Activated naive CD8-positive, alpha-beta T cell treated with anti-CD3 and anti-CD28 coated beads, Interleukin-2, amount 10 ng/mL, durations not matched to agents 7 days and 5 days (primary cell): ENCODE results near the gene LYRM1. TPM values are rescaled to one million over a fixed set of nuclear protein-coding genes. Genes with fewer than 3 reads are reported as not detected.

Experiments
- ATAC-seq: fragments of 150-1000 bp; cut with Tn5 transposase; one replicate; pipeline ENCODE4 v1.10.0; 2021; ENCODE audit warnings: low read depth, moderate library complexity
- POLR2A ChIA-PET: fragments of 350-600 bp; sonication (Branson Sonifier 250); formaldehyde crosslinking; loops from one replicate; lab custom pipeline; 2021; ENCODE audit warnings: antibody characterized with exemption; lab: Charles Lee
- DNase-seq: peaks from one replicate; pipeline ENCODE4 v3.0.0; 2021
- H3K27ac Mint-ChIP-seq: one replicate; pipeline ENCODE4 v1.8.0; 2022; ENCODE audit warnings: mild to moderate bottlenecking, mixed read lengths
- H3K27me3 Mint-ChIP-seq: one replicate; pipeline ENCODE4 v1.8.0; 2022; ENCODE audit warnings: mild to moderate bottlenecking, moderate library complexity, mixed read lengths
- H3K36me3 Mint-ChIP-seq: one replicate; pipeline ENCODE4 v1.8.0; 2021; ENCODE audit warnings: mild to moderate bottlenecking, mixed read lengths
- H3K4me1 Mint-ChIP-seq: one replicate; pipeline ENCODE4 v1.8.0; 2021; ENCODE audit warnings: mixed read lengths
- H3K4me3 Mint-ChIP-seq: one replicate; pipeline ENCODE4 v1.8.0; 2022; ENCODE audit warnings: mild to moderate bottlenecking, moderate library complexity, mixed read lengths
- H3K9me3 Mint-ChIP-seq: one replicate; pipeline ENCODE4 v1.8.0; 2021; ENCODE audit warnings: mixed read lengths
- total RNA-seq, 2 experiments: library from RNA; stranded (reverse); gene quantifications; one replicate each; pipeline ENCODE4 v1.2.3, GENCODE V29; 2021

Gene LYRM1
- total RNA-seq, 2 experiments from 2014 or later, result 24.9 to 26.9 TPM

- DNase-seq (no peak), ATAC-seq (no peak)
- Mint-ChIP-seq H3K27ac (peak overlapping the region; percentile 18), H3K36me3 (peaks cover 41% of the 10 kb centered on the region), H3K9me3 (no peaks in the 10 kb centered on the region), H3K4me3 (no peak overlapping the region), H3K4me1 (peaks cover 45% of the 10 kb centered on the region), H3K27me3 (no peaks in the 10 kb centered on the region)
- POLR2A ChIA-PET, result interaction anchor here (0.8 to 1.3 kb wide), 2 partner anchors 9 to 35 kb away, joined by 4 to 5 read pairs; partner anchors contain the start of genes DCUN1D3 and LYRM1
Observed at GRCh38 chr16:20865420-20866131, 35.0 kb upstream of the LYRM1 start.

GRCh38 chr16:20866145-20866772, 34.3 kb upstream of the LYRM1 start:
- peaks cover 40% of the 10 kb centered on the region for H3K36me3 Mint-ChIP-seq
- no peaks in the 10 kb centered on the region for H3K9me3 Mint-ChIP-seq
- peaks cover 46% of the 10 kb centered on the region for H3K4me1 Mint-ChIP-seq
- ATAC-seq (no peak), DNase-seq (no peak)
- peak overlapping the region; percentile 31 for H3K27ac Mint-ChIP-seq
- no peaks in the 10 kb centered on the region for H3K27me3 Mint-ChIP-seq
- no peak overlapping the region for H3K4me3 Mint-ChIP-seq
- POLR2A ChIA-PET, result interaction anchor here (1.3 kb wide), 1 partner anchor 34 kb away, joined by 4 read pairs; the partner anchor contains the start of genes DCUN1D3 and LYRM1

- no peaks in the 10 kb centered on the region for H3K27me3 Mint-ChIP-seq
- POLR2A ChIA-PET, result no interaction called here
- DNase-seq (no peak), ATAC-seq (no peak)
- no peak overlapping the region for H3K27ac Mint-ChIP-seq
- H3K36me3 Mint-ChIP-seq, result peaks cover 41% of the 10 kb centered on the region
- H3K4me3 Mint-ChIP-seq, result no peak overlapping the region
- peaks cover 51% of the 10 kb centered on the region for H3K4me1 Mint-ChIP-seq
- H3K9me3 Mint-ChIP-seq, result no peaks in the 10 kb centered on the region
Observed at GRCh38 chr16:20866801-20867200, 33.8 kb upstream of the LYRM1 start.

GRCh38 chr16:20867585-20867984, 33.0 kb upstream of the LYRM1 start:
- Mint-ChIP-seq H3K9me3 (no peaks in the 10 kb centered on the region), H3K36me3 (peaks cover 38% of the 10 kb centered on the region), H3K27ac (no peak overlapping the region), H3K4me3 (no peak overlapping the region), H3K4me1 (peaks cover 56% of the 10 kb centered on the region), H3K27me3 (no peaks in the 10 kb centered on the region)
- DNase-seq (no peak), ATAC-seq (no peak)
- POLR2A ChIA-PET, result interaction anchor here (1.4 kb wide), 1 partner anchor 17 kb away, joined by 3 read pairs; no protein-coding TSS in a partner anchor

GRCh38 chr16:20868890-20869289, 31.7 kb upstream of the LYRM1 start:
- Mint-ChIP-seq H3K9me3 (no peaks in the 10 kb centered on the region), H3K27ac (peak overlapping the region; percentile 6), H3K27me3 (no peaks in the 10 kb centered on the region), H3K4me1 (peaks cover 65% of the 10 kb centered on the region), H3K4me3 (no peak overlapping the region), H3K36me3 (peaks cover 35% of the 10 kb centered on the region)
- POLR2A ChIA-PET, result interaction anchor here (1.4 kb wide), 1 partner anchor 19 kb away, joined by 3 read pairs; no protein-coding TSS in a partner anchor
- ATAC-seq, result no peak
- DNase-seq, result no peak

GRCh38 chr16:20870122-20870820, 30.3 kb upstream of the LYRM1 start:
- DNase-seq, result no peak
- peaks cover 69% of the 10 kb centered on the region for H3K4me1 Mint-ChIP-seq
- H3K36me3 Mint-ChIP-seq, result peaks cover 30% of the 10 kb centered on the region
- no peaks in the 10 kb centered on the region for H3K9me3 Mint-ChIP-seq
- no peaks in the 10 kb centered on the region for H3K27me3 Mint-ChIP-seq
- ATAC-seq, result no peak
- H3K27ac Mint-ChIP-seq, result no peak overlapping the region
- H3K4me3 Mint-ChIP-seq, result no peak overlapping the region
- POLR2A ChIA-PET, result interaction anchor here (0.8 kb wide), 1 partner anchor 33 kb away, joined by 4 read pairs; no protein-coding TSS in a partner anchor

- H3K27me3 Mint-ChIP-seq, result no peaks in the 10 kb centered on the region
- ATAC-seq (no peak), DNase-seq (no peak)
- no peak overlapping the region for H3K27ac Mint-ChIP-seq
- H3K4me1 Mint-ChIP-seq, result peaks cover 70% of the 10 kb centered on the region
- H3K36me3 Mint-ChIP-seq, result peaks cover 27% of the 10 kb centered on the region
- POLR2A ChIA-PET, result interaction anchor here (1.5 kb wide), 1 partner anchor 29 kb away, joined by 8 read pairs; the partner anchor contains the start of genes DCUN1D3 and LYRM1
- no peaks in the 10 kb centered on the region for H3K9me3 Mint-ChIP-seq
- no peak overlapping the region for H3K4me3 Mint-ChIP-seq
Observed at GRCh38 chr16:20871258-20871657, 29.3 kb upstream of the LYRM1 start.

- H3K36me3 Mint-ChIP-seq, result peaks cover 26% of the 10 kb centered on the region
- H3K27me3 Mint-ChIP-seq, result no peaks in the 10 kb centered on the region
- H3K27ac Mint-ChIP-seq, result peak overlapping the region; percentile 97
- peaks cover 68% of the 10 kb centered on the region for H3K4me1 Mint-ChIP-seq
- POLR2A ChIA-PET, result interaction anchor here (1.5 to 4.2 kb wide), 2 partner anchors 28 kb away, joined by 8 to 51 read pairs; partner anchors contain the start of genes DCUN1D3 and LYRM1
- DNase-seq (no peak), ATAC-seq (no peak)
- H3K4me3 Mint-ChIP-seq, result no peak overlapping the region
- peaks cover 1% of the 10 kb centered on the region for H3K9me3 Mint-ChIP-seq
Observed at GRCh38 chr16:20871941-20872815, 28.4 kb upstream of the LYRM1 start.

GRCh38 chr16:20873331-20873730, 27.2 kb upstream of the LYRM1 start:
- DNase-seq (no peak), ATAC-seq (no peak)
- Mint-ChIP-seq H3K27me3 (no peaks in the 10 kb centered on the region), H3K4me1 (peaks cover 67% of the 10 kb centered on the region), H3K36me3 (peaks cover 23% of the 10 kb centered on the region), H3K4me3 (peak overlapping the region; percentile 86), H3K9me3 (peaks cover 1% of the 10 kb centered on the region), H3K27ac (peak overlapping the region; percentile 97)
- POLR2A ChIA-PET, result interaction anchor here (2.9 to 4.2 kb wide), 2 partner anchors 27 to 30 kb away, joined by 16 to 51 read pairs; partner anchors contain the start of genes DCUN1D3 and LYRM1

GRCh38 chr16:20874088-20874581, 26.4 kb upstream of the LYRM1 start:
- POLR2A ChIA-PET, result interaction anchor here (0.7 to 4.2 kb wide), 9 partner anchors 9 to 101 kb away, joined by 3 to 51 read pairs (median 6); partner anchors contain the start of genes DCUN1D3, ERI2, LYRM1 and REXO5
- Mint-ChIP-seq H3K4me1 (peaks cover 65% of the 10 kb centered on the region), H3K4me3 (peak overlapping the region; percentile 86), H3K36me3 (peaks cover 26% of the 10 kb centered on the region), H3K9me3 (peaks cover 1% of the 10 kb centered on the region), H3K27ac (peak overlapping the region; percentile 97), H3K27me3 (no peaks in the 10 kb centered on the region)
- DNase-seq (no peak), ATAC-seq (no peak)

- no peak for ATAC-seq
Observed at GRCh38 chr16:20875355-20875650, 25.3 kb upstream of the LYRM1 start.

GRCh38 chr16:20878682-20879147, 21.9 kb upstream of the LYRM1 start:
- ATAC-seq (no peak), DNase-seq (no peak)
- Mint-ChIP-seq H3K9me3 (peaks cover 1% of the 10 kb centered on the region), H3K27ac (no peak overlapping the region), H3K4me3 (no peak overlapping the region), H3K4me1 (peaks cover 53% of the 10 kb centered on the region), H3K36me3 (peaks cover 18% of the 10 kb centered on the region), H3K27me3 (no peaks in the 10 kb centered on the region)
- POLR2A ChIA-PET, result interaction anchor here (1.5 kb wide), 1 partner anchor 22 kb away, joined by 8 read pairs; the partner anchor contains the start of genes DCUN1D3 and LYRM1

More at GRCh38 chr16:20875355-20875650, 25.3 kb upstream of the LYRM1 start:
- Mint-ChIP-seq H3K4me1 (peaks cover 65% of the 10 kb centered on the region), H3K4me3 (peak overlapping the region; percentile 86), H3K27ac (peak overlapping the region; percentile 97), H3K9me3 (peaks cover 1% of the 10 kb centered on the region), H3K27me3 (no peaks in the 10 kb centered on the region), H3K36me3 (peaks cover 25% of the 10 kb centered on the region)
- no peak for DNase-seq
- POLR2A ChIA-PET, result interaction anchor here (0.7 to 4.2 kb wide), 9 partner anchors 8 to 102 kb away, joined by 3 to 51 read pairs (median 6); partner anchors contain the start of genes DCUN1D3, ERI2, LYRM1 and REXO5
